IMR-90 (cell line): Measurements from ENCODE around the gene COL5A2. TPM values are rescaled to one million over a fixed set of nuclear protein-coding genes. Genes with fewer than 3 reads are reported as not detected.

Source experiments
- ATAC-seq: fragments of 200-7000 bp; cut with Tn5 transposase; 2 replicates; pipeline ENCODE4 v1.9.1; 2020; ENCODE audit warnings: low read depth, mild to moderate bottlenecking, moderate library complexity
- BruUV-seq: library from RNA; stranded (reverse); fragments of 400-500 nt; replicated peaks from 2 replicates; lab custom pipeline; 2021; lab: Mats Ljungman, UMichigan
- CTCF ChIA-PET: fragments of 300-600 bp; formaldehyde crosslinking; extraction: SDS; loops from one replicate; lab custom pipeline; 2021; ENCODE audit warnings: antibody characterized with exemption; lab: Yijun Ruan, JAX
- POLR2A ChIA-PET: fragments of 300-600 bp; sonication (Branson Sonifier 250); formaldehyde crosslinking; loops from one replicate; lab custom pipeline; 2022; ENCODE audit warnings: antibody characterized with exemption; ENCODE audit not compliant: unreplicated experiment; lab: Charles Lee
- DNase-seq: peaks from one replicate; pipeline ENCODE4 v3.0.0; 2013
- H2AFZ ChIP-seq: replicated peaks from 2 replicates; pipeline ENCODE3; 2013; ENCODE audit warnings: low read length, mild to moderate bottlenecking; ENCODE audit not compliant: poor library complexity
- H2AK5ac ChIP-seq: 2 replicates; pipeline ENCODE4 v1.6.1; 2013; ENCODE audit warnings: low read depth, low read length, inconsistent platforms
- H2AK9ac ChIP-seq: replicated peaks from 2 replicates; pipeline ENCODE3; 2013; ENCODE audit warnings: mild to moderate bottlenecking, low read depth, low read length, moderate library complexity; ENCODE audit not compliant: poor library complexity
- H2BK120ac ChIP-seq: 2 replicates; pipeline ENCODE4 v1.6.1; 2013; ENCODE audit warnings: low read depth, low read length, inconsistent platforms
- H2BK15ac ChIP-seq: 3 replicates; pipeline ENCODE4 v1.6.1; 2013; ENCODE audit warnings: low read depth, low read length, inconsistent platforms
- H2BK20ac ChIP-seq: 2 replicates; pipeline ENCODE4 v1.6.1; 2013; ENCODE audit warnings: low read depth, mild to moderate bottlenecking, inconsistent platforms, low read length, moderate library complexity
- H2BK5ac ChIP-seq: 2 replicates; pipeline ENCODE4 v1.6.1; 2013; ENCODE audit warnings: mild to moderate bottlenecking, low read depth, low read length, inconsistent platforms; ENCODE audit not compliant: poor library complexity, severe bottlenecking
- H3K14ac ChIP-seq: replicated peaks from 2 replicates; pipeline ENCODE4 v1.6.1; 2013; ENCODE audit warnings: low read depth, low read length, inconsistent platforms
- H3K18ac ChIP-seq: 2 replicates; pipeline ENCODE4 v1.6.1; 2013; ENCODE audit warnings: low read depth, low read length, control low read depth
- H3K23ac ChIP-seq: 2 replicates; pipeline ENCODE4 v1.6.1; 2013; ENCODE audit warnings: low read depth, low read length, inconsistent platforms
- H3K27ac ChIP-seq: 2 replicates; pipeline ENCODE4 v1.5.1; 2013; ENCODE audit warnings: mild to moderate bottlenecking, control low read depth, low read length; ENCODE audit not compliant: insufficient read depth
- H3K27me3 ChIP-seq: 2 replicates; pipeline ENCODE4 v1.6.1; 2013; ENCODE audit warnings: low read length; ENCODE audit not compliant: control insufficient read depth, insufficient read depth
- H3K36me3 ChIP-seq: 2 replicates; pipeline ENCODE4 v1.6.1; 2013; ENCODE audit warnings: low read length, mixed read lengths; ENCODE audit not compliant: control insufficient read depth, insufficient read depth
- H3K4ac ChIP-seq: 2 replicates; pipeline ENCODE4 v1.6.1; 2013; ENCODE audit warnings: low read depth, low read length, inconsistent platforms
- H3K4me1 ChIP-seq: 2 replicates; pipeline ENCODE4 v1.6.1; 2013; ENCODE audit warnings: low read length, mixed read lengths; ENCODE audit not compliant: control insufficient read depth, insufficient read depth
- H3K4me2 ChIP-seq: 2 replicates; pipeline ENCODE4 v1.6.1; 2013; ENCODE audit warnings: low read depth, mild to moderate bottlenecking, control low read depth, low read length, moderate library complexity
- H3K4me3 ChIP-seq: 2 replicates; pipeline ENCODE4 v1.5.1; 2013; ENCODE audit warnings: low read depth, mild to moderate bottlenecking, control low read depth, low read length, moderate library complexity; ENCODE audit not compliant: insufficient read depth
- H3K56ac ChIP-seq: 2 replicates; pipeline ENCODE4 v1.6.1; 2013; ENCODE audit warnings: low read length, inconsistent platforms; ENCODE audit not compliant: insufficient read depth; ENCODE audit errors: extremely low read depth
- H3K79me1 ChIP-seq, 2 experiments: 2 replicates each; pipeline ENCODE4 v1.6.1; 2013; ENCODE audit warnings: low read length in 2 of 2, inconsistent platforms in 1 of 2, low read depth in 1 of 2
- H3K9ac ChIP-seq: 2 replicates; pipeline ENCODE4 v1.6.1; 2013; ENCODE audit warnings: low read depth, low read length, control low read depth
- H3K9me1 ChIP-seq: 2 replicates; pipeline ENCODE4 v1.6.1; 2013; ENCODE audit warnings: low read length, inconsistent platforms; ENCODE audit not compliant: insufficient read depth
- H3K9me3 ChIP-seq: 2 replicates; pipeline ENCODE4 v1.6.1; 2013; ENCODE audit warnings: low read length; ENCODE audit not compliant: control insufficient read depth, insufficient read depth
- H4K20me1 ChIP-seq: 2 replicates; pipeline ENCODE4 v1.6.1; 2013; ENCODE audit warnings: low read length, inconsistent platforms; ENCODE audit not compliant: insufficient read depth
- H4K5ac ChIP-seq: 2 replicates; pipeline ENCODE4 v1.6.1; 2013; ENCODE audit warnings: mild to moderate bottlenecking, low read depth, low read length, control low read depth
- H4K8ac ChIP-seq, 2 experiments: 2 replicates each; pipeline ENCODE4 v1.6.1; 2013; ENCODE audit warnings: low read depth in 2 of 2, low read length in 2 of 2, control low read depth in 1 of 2, inconsistent platforms in 1 of 2
- H4K91ac ChIP-seq: 2 replicates; pipeline ENCODE4 v1.6.1; 2013; ENCODE audit warnings: low read depth, low read length, inconsistent platforms; ENCODE audit not compliant: insufficient read depth
- BHLHE40 ChIP-seq: fragments of 150-350 bp; IDR thresholded peaks from 2 replicates; pipeline ENCODE4 v1.6.1; 2016; ENCODE audit warnings: mild to moderate bottlenecking, low read depth, low read length
- FOS ChIP-seq: fragments of 150-350 bp; IDR thresholded peaks from 2 replicates; pipeline ENCODE4 v1.6.1; 2016; ENCODE audit warnings: low read depth, low read length
- MAFK ChIP-seq: IDR thresholded peaks from 2 replicates; pipeline ENCODE4 v1.6.1; 2012; ENCODE audit warnings: low read depth, low read length, improper control_type of control experiment
- MAZ ChIP-seq: IDR thresholded peaks from 2 replicates; pipeline ENCODE4 v1.6.1; 2012; ENCODE audit warnings: low read depth, mild to moderate bottlenecking, low read length, improper control_type of control experiment, moderate library complexity, borderline replicate concordance
- NFE2L2 ChIP-seq: fragments of 150-350 bp; IDR thresholded peaks from 2 replicates; pipeline ENCODE4 v1.6.1; 2016; ENCODE audit warnings: low read depth, mild to moderate bottlenecking, low read length
- POLR2A ChIP-seq: IDR thresholded peaks from 2 replicates; pipeline ENCODE4 v1.6.1; 2012; ENCODE audit warnings: mild to moderate bottlenecking, low read depth, low read length
- RAD21 ChIP-seq: IDR thresholded peaks from 2 replicates; pipeline ENCODE4 v1.6.1; 2012; ENCODE audit warnings: low read length, improper control_type of control experiment
- RCOR1 ChIP-seq: IDR thresholded peaks from 2 replicates; pipeline ENCODE4 v1.6.1; 2012; ENCODE audit warnings: mild to moderate bottlenecking, low read length, improper control_type of control experiment; ENCODE audit not compliant: insufficient replicate concordance
- RFX5 ChIP-seq: IDR thresholded peaks from 2 replicates; pipeline ENCODE4 v1.8.0; 2012; ENCODE audit warnings: low read depth, mild to moderate bottlenecking, low read length, moderate library complexity
- SMC3 ChIP-seq: fragments of 150-350 bp; IDR thresholded peaks from 2 replicates; pipeline ENCODE4 v1.6.1; 2016; ENCODE audit warnings: low read depth, mild to moderate bottlenecking, antibody characterized with exemption, low read length, moderate library complexity
- WGBS, 2 experiments: methylation state at CpG; one replicate each; pipeline versions ENCODE4 v1.1.5 to v1.1.7; 2013; ENCODE audit warnings: missing lambda C conversion rate in 2 of 2; ENCODE audit not compliant: insufficient read length in 1 of 2; ENCODE audit errors: extremely low coverage in 2 of 2; 5-methylcytosine and 5-hydroxymethylcytosine counted together
- dilution Hi-C: fragments of 300-500 bp; cut with HindIII; formaldehyde crosslinking; loops from one replicate; pipeline ENCODE4 v1.14.3; 2018; ENCODE audit warnings: low sequenced_read_pairs; ENCODE audit not compliant: unreplicated experiment
- in situ Hi-C: fragments of 300-500 bp; cut with MboI; formaldehyde crosslinking; loops from 3 replicates; pipeline ENCODE4 v1.14.3; 2019; ENCODE audit warnings: low sequenced_read_pairs, inconsistent platforms, mixed read lengths
- intact Hi-C: fragments of 100-400 bp; cut with micrococcal nuclease; formaldehyde crosslinking; loops from 2 replicates; pipeline ENCODE4 v1.10.0; 2022
- polyA plus RNA-seq, 3 experiments: library from polyadenylated mRNA; depleted of rRNA; stranded (reverse); fragments of >200 nt; gene quantifications; 2 replicates each; pipeline ENCODE4 v1.2.3, GENCODE V29; 2012; ENCODE audit warnings: low replicate concordance in 1 of 3
- total RNA-seq: library from RNA; depleted of rRNA; stranded (reverse); fragments of >200 nt; gene quantifications from 2 replicates; pipeline ENCODE4 v1.2.3, GENCODE V29; 2012
- TF ChIP-seq, protein P1 (sequence below): fragments of 150-350 bp; IDR thresholded peaks from 2 replicates; pipeline ENCODE4 v1.6.1; 2017; ENCODE audit warnings: mild to moderate bottlenecking, antibody characterized with exemption, low read length, low read depth
- TF ChIP-seq, protein P2 (sequence below): fragments of 150-350 bp; IDR thresholded peaks from 2 replicates; pipeline ENCODE4 v1.6.1; 2016; ENCODE audit warnings: low read depth, mild to moderate bottlenecking, low read length, moderate library complexity, borderline replicate concordance
- TF ChIP-seq, protein P3 (sequence below): conservative IDR thresholded peaks from 2 replicates; pipeline ENCODE4 v1.5.1; 2012; ENCODE audit warnings: mild to moderate bottlenecking, low read depth, low read length, improper control_type of control experiment

COL5A2 gene
- total and polyA plus RNA-seq, 2 of the 4 experiments (the other 2 are of a cell fraction), result 181 to 257 TPM

DNA sequence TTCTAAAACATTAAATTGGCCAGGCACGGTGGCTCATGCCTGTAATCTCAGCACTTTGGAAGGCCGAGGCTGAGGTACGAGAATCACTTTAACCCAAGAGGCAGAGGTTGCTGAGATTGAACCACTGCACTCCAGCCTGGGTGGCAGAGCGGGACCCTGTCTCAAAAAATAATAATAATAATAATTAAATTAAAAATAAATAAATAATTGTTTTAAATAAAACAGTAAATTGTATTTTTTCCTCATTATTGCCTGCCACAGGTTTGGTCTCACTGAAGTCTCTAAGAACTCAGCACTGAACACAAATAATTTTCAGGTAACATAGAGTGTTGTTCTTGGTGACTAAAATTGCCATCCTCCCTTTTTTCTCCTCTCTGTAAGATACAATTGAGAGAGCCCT lies 19.8 kb downstream of the COL5A2 start:
- no peak overlapping the region for H2AFZ ChIP-seq
- H4K8ac ChIP-seq, result no peak overlapping the region
- DNase-seq (no peak), ATAC-seq (no peak)
- H2AK5ac ChIP-seq, result no peak overlapping the region
- no peak overlapping the region for H4K5ac ChIP-seq
- no peak overlapping the region for H2BK15ac ChIP-seq
- TF ChIP-seq, protein P1, sequence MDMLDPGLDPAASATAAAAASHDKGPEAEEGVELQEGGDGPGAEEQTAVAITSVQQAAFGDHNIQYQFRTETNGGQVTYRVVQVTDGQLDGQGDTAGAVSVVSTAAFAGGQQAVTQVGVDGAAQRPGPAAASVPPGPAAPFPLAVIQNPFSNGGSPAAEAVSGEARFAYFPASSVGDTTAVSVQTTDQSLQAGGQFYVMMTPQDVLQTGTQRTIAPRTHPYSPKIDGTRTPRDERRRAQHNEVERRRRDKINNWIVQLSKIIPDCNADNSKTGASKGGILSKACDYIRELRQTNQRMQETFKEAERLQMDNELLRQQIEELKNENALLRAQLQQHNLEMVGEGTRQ, result no peak
- no peak for TF ChIP-seq RCOR1
- TF ChIP-seq, protein P2, sequence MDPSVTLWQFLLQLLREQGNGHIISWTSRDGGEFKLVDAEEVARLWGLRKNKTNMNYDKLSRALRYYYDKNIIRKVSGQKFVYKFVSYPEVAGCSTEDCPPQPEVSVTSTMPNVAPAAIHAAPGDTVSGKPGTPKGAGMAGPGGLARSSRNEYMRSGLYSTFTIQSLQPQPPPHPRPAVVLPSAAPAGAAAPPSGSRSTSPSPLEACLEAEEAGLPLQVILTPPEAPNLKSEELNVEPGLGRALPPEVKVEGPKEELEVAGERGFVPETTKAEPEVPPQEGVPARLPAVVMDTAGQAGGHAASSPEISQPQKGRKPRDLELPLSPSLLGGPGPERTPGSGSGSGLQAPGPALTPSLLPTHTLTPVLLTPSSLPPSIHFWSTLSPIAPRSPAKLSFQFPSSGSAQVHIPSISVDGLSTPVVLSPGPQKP, result no peak
- TF ChIP-seq POLR2A, result no peak
- no peak for TF ChIP-seq FOS
- no peak for TF ChIP-seq SMC3
- no peak for TF ChIP-seq RAD21
- no peak for TF ChIP-seq MAZ
- TF ChIP-seq BHLHE40, result no peak
- no peak for TF ChIP-seq NFE2L2
- no peak for TF ChIP-seq RFX5
- no peak for TF ChIP-seq MAFK
- TF ChIP-seq, protein P3, sequence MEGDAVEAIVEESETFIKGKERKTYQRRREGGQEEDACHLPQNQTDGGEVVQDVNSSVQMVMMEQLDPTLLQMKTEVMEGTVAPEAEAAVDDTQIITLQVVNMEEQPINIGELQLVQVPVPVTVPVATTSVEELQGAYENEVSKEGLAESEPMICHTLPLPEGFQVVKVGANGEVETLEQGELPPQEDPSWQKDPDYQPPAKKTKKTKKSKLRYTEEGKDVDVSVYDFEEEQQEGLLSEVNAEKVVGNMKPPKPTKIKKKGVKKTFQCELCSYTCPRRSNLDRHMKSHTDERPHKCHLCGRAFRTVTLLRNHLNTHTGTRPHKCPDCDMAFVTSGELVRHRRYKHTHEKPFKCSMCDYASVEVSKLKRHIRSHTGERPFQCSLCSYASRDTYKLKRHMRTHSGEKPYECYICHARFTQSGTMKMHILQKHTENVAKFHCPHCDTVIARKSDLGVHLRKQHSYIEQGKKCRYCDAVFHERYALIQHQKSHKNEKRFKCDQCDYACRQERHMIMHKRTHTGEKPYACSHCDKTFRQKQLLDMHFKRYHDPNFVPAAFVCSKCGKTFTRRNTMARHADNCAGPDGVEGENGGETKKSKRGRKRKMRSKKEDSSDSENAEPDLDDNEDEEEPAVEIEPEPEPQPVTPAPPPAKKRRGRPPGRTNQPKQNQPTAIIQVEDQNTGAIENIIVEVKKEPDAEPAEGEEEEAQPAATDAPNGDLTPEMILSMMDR, result no peak
- no peak overlapping the region for H4K91ac ChIP-seq
- H2BK120ac ChIP-seq, result no peak overlapping the region
- WGBS, 2 experiments, result no CpG with 5 or more reads among the region's 4 CpGs
- no peak overlapping the region for H2BK20ac ChIP-seq
- H3K4me1 ChIP-seq, result peaks cover 5% of the 10 kb centered on the region
- no peak overlapping the region for H3K9ac ChIP-seq
- H3K9me3 ChIP-seq, result no peaks in the 10 kb centered on the region
- H3K9me1 ChIP-seq, result peaks cover 5% of the 10 kb centered on the region; the same call in 1 of the 2 replicates
- H3K56ac ChIP-seq, result no peak overlapping the region
- 0 out of 2 replicates have a peak overlapping the region, but pooled peaks have one; percentile 37 for H3K14ac ChIP-seq
- dilution Hi-C loops (no loop called here), intact Hi-C loops (loop anchor here (5.0 kb wide), 1 partner anchor 128 kb away; no protein-coding TSS in a partner anchor), in situ Hi-C loops (no loop called here)
- H3K4me3 ChIP-seq, result no peak overlapping the region
- peaks cover 3 to 22% of the 10 kb centered on the region in 2 experiments; a peak in 2 of 4 replicates for H3K79me1 ChIP-seq
- peaks cover 39% of the 10 kb centered on the region; the same call in 1 of the 2 replicates for H4K20me1 ChIP-seq
- H3K4me2 ChIP-seq, result no peak overlapping the region
- POLR2A ChIA-PET, result no interaction called here
- CTCF ChIA-PET, result no interaction called here
- no peak overlapping the region for H2AK9ac ChIP-seq
- no peak overlapping the region for H3K18ac ChIP-seq
- H3K4ac ChIP-seq, result no peak overlapping the region
- H3K23ac ChIP-seq, result no peak overlapping the region
- H3K27ac ChIP-seq, result no peak overlapping the region
- peaks cover 4% of the 10 kb centered on the region for H3K36me3 ChIP-seq
- no TSS peak for BruUV-seq
- no peak overlapping the region for H2BK5ac ChIP-seq
- no peaks in the 10 kb centered on the region for H3K27me3 ChIP-seq
